Measurements from ENCODE around the gene SNX20.

DNA sequence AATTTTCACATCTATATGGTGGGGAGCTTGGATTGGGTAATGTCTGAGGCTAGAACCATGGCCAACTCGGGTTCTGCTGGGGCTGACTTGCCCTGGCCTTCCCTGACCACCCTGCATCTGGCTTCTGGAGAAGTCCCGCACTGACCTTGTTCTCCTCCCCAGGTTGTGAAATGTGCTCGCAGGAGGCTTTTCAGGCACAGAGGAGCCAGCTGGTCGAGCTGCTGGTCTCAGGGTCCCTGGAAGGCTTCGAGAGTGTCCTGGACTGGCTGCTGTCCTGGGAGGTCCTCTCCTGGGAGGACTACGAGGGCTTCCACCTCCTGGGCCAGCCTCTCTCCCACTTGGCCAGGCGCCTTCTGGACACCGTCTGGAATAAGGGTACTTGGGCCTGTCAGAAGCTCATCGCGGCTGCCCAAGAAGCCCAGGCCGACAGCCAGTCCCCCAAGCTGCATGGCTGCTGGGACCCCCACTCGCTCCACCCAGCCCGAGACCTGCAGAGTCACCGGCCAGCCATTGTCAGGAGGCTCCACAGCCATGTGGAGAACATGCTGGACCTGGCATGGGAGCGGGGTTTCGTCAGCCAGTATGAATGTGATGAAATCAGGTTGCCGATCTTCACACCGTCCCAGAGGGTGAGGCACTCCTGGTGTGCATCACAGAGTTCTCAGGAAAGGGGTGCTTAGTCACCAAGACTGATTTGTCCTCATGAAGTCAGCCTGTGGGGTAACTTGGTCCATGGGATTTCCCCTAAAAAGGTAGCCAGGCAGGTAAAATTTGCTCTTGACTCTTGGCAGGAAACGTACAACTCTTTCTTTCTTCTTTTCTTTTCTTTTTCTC lies 18.4 kb upstream of the SNX20 start:
- TF ChIP-seq, protein P1, sequence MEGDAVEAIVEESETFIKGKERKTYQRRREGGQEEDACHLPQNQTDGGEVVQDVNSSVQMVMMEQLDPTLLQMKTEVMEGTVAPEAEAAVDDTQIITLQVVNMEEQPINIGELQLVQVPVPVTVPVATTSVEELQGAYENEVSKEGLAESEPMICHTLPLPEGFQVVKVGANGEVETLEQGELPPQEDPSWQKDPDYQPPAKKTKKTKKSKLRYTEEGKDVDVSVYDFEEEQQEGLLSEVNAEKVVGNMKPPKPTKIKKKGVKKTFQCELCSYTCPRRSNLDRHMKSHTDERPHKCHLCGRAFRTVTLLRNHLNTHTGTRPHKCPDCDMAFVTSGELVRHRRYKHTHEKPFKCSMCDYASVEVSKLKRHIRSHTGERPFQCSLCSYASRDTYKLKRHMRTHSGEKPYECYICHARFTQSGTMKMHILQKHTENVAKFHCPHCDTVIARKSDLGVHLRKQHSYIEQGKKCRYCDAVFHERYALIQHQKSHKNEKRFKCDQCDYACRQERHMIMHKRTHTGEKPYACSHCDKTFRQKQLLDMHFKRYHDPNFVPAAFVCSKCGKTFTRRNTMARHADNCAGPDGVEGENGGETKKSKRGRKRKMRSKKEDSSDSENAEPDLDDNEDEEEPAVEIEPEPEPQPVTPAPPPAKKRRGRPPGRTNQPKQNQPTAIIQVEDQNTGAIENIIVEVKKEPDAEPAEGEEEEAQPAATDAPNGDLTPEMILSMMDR (conservative IDR thresholded peaks at IDR 0.05; ENCODE audit: low read depth, low read length) = no peak
- no peak for TF ChIP-seq EZH2 (IDR thresholded peaks at IDR 0.05; ENCODE audit: borderline replicate concordance, low read depth, low read length, poor library complexity, severe bottlenecking)
